GM19328 (cell line): ENCODE data around the gene PTPN3.

Source experiments
- ATAC-seq: cut with Tn5 transposase; IDR thresholded peaks from one replicate; pipeline ENCODE4 v1.9.1; 2021; ENCODE audit warnings: mild to moderate bottlenecking, moderate library complexity; ENCODE audit not compliant: unreplicated experiment

PTPN3 gene

GRCh38 chr9:109428854-109429253, 69.3 kb downstream of the PTPN3 start:
- ATAC-seq = no peak

- no peak for ATAC-seq
Observed at GRCh38 chr9:109427886-109428285, 70.2 kb downstream of the PTPN3 start.

GRCh38 chr9:109426626-109427402, 71.3 kb downstream of the PTPN3 start:
- ATAC-seq = no peak

GRCh38 chr9:109424618-109425017, 73.5 kb downstream of the PTPN3 start:
- ATAC-seq = no peak

- ATAC-seq = no peak
Observed at GRCh38 chr9:109423877-109424276, 74.2 kb downstream of the PTPN3 start.

GRCh38 chr9:109422641-109423040, 75.5 kb downstream of the PTPN3 start:
- ATAC-seq = peak; percentile 70

GRCh38 chr9:109421026-109421970, 76.8 kb downstream of the PTPN3 start:
- ATAC-seq = no peak

GRCh38 chr9:109419531-109419930, 78.6 kb downstream of the PTPN3 start:
- no peak for ATAC-seq

GRCh38 chr9:109418827-109419226, 79.3 kb downstream of the PTPN3 start:
- peak; percentile 36 for ATAC-seq

- ATAC-seq = no peak
Observed at GRCh38 chr9:109417585-109418544, 80.2 kb downstream of the PTPN3 start.

GRCh38 chr9:109417054-109417453, 81.1 kb downstream of the PTPN3 start:
- no peak for ATAC-seq

- no peak for ATAC-seq
Observed at GRCh38 chr9:109416135-109416706, 81.9 kb downstream of the PTPN3 start.

- ATAC-seq = no peak
Observed at GRCh38 chr9:109414125-109414785, 83.9 kb downstream of the PTPN3 start.

- peak; percentile 32 for ATAC-seq
Observed at GRCh38 chr9:109411798-109412352, 86.2 kb downstream of the PTPN3 start.

- ATAC-seq = peak; percentile 63
Observed at GRCh38 chr9:109411069-109411761, 86.9 kb downstream of the PTPN3 start.

- ATAC-seq = no peak
Observed at GRCh38 chr9:109409773-109410397, 88.2 kb downstream of the PTPN3 start.

GRCh38 chr9:109408759-109409462, 89.2 kb downstream of the PTPN3 start:
- ATAC-seq = no peak
